GM12874 (cell line): ENCODE data around the gene ERBB4.

Experiments
- CTCF ChIP-seq: IDR thresholded peaks from 2 replicates; pipeline ENCODE4 v1.5.1; 2011; ENCODE audit warnings: low read depth, mild to moderate bottlenecking, control low read depth, low read length, moderate library complexity; ENCODE audit not compliant: insufficient read depth

Gene ERBB4

DNA sequence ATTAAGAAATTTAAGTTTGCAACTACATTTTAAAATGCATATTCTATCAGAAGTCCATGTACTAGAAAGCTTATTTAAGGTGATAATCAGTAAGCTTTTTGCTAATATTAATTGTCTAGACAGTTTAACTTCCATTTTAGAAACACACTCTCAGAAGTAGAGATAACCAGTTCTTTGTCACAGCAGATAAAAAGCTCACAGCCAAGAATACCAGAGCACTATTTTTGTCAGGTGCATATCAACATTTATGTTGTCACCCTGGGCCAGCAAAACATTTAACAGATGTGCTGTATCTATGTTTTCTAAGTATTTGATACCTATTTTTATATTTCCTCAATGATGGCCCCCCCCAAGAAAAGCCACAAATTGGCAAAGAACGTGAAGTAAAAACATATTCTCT, 192.6 kb downstream of the ERBB4 start:
- TF ChIP-seq CTCF, result no peak

- TF ChIP-seq CTCF, result no peak
Measured at GRCh38 chr2:212344131-212344530, 194.5 kb downstream of the ERBB4 start.

DNA sequence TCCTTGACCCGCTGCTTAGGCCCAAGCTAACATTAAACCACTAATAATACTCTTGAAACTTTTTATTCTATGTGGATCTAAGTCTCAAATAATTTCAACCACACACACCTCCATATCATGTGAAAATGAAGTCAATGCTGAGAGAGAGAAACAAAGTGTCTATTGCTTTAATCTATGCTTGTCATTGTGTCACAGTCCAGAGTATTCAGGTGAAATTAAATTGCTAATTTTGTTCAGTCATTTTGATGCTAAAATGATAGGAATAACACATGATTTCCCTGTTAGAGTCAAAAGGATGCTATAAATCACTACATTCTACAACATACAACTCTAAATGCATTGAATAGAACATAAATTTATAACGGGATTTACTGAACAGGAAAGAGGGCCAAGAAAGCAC, 195.4 kb downstream of the ERBB4 start:
- no peak for TF ChIP-seq CTCF

DNA sequence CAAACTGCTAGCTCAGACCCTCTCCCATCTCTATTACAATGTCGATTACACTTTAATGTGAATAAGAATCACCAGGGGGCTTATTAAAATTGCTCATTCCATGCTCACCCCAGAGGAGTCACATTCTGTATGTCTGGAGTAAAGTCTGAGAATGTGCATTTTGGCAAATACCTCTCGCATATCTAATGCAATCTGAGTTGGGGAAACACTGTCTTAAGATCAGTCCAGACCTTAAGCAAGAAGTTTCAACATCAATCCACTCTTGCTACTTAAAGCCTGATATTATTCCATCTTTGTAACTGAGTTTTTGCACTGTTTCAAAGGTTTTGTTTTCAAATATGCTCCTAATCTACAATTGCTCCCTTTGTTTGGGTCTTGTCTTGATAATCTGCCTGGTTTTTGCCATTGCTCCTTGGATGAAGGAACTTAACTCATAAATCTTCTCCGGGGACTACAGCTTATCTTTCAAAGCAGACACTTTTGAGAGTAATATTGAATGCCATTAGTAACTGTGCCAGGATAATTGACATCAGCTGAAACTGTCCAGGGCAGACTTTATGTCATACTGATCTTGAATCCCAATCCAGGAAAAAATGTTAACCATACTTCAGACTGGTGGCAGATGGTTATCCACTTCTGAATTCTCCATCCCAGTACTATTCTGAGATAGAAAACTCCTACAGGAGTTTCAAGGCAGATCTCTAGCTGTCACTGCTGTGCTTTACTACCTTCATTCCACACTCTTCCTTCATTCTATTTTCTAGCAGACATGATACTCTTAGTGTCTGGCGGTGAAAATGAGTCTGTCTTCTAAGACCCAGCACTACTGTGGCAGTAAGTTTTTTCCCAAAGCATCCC, 200.9 kb downstream of the ERBB4 start:
- TF ChIP-seq CTCF, result no peak

DNA sequence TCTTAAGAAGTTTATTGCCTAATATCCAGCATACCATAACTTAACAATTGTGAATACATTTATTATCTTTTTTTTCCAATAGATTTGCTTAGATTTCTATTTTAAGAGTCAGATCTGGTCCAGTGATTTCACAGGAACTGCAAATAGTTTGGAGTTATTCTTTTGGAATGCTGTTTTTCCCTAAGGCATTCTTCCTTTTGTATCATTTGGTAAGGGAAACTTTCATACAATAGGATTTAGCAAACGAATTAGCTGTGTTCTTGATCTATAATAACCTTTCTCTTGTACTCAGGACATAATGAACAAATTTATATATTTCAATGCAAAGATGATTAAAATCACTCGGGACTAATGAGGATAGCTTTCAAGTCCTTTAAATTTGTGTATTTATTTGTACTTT, 201.6 kb downstream of the ERBB4 start:
- no peak for TF ChIP-seq CTCF

DNA sequence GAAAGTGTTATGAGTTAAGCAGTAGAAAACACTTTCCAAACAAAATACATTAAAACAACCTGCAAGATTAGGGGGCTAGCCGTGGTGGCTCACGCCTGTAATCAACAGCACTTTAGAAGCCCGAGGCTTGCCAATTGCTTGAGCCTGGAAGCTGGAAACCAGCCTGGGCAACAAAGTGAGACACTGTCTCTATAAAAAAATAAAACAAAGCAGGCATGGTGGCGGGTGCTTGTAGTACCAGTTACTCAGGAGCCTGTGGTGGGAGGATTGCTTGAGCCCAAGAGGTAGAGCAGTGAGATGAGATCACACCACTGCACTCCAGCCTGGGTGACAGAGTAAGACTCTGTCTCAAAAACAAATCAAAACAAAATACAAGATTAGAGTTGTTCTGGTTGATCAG, 208.3 kb downstream of the ERBB4 start:
- no peak for TF ChIP-seq CTCF

DNA sequence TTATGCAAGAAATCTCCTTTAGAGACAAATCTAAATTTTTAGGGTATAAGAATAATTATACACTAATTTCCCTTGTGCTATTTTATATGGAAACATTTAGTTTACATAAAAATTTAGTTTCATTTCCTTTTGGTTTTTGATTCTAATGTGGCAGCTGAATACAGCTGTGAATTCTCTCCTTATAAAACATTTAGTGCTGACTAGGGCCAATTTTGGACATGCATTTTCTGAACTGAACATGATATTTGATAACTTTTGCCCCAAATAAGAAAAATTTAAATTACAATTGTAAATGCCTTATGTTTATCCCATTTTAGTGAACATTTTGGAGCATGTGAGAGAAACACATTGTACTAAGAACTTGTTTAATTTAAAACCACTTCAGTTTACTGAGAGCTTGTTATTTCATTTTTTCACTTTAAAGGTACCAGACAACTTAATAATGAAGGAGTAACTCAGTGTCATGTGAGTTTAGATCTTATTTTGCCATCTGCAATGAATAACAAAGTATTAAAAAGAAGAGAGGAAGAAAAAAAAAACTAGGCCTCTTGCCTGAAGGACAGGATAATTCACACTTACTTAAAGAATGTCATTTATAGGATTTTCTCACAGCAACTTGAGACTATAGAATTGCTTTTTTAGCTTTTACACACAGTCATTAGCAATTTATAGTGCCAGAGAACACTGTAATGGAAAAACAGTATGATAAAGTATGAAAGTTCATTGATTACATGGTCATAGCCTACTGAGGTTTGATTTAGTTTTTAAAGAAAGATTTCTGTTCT, 209.7 kb downstream of the ERBB4 start:
- TF ChIP-seq CTCF, result no peak
